HPDE6-E6E7 (cell line): ENCODE data around the gene ONECUT2.
"Not testable (repeated sequence)": the region's sequence is repeated elsewhere in the genome, so short reads cannot be mapped to it uniquely, and the experiment has no call there.

Experiments
- DNase-seq: peaks from one replicate; pipeline ENCODE4 v3.0.0; 2011; ENCODE audit warnings: missing footprints; ENCODE audit errors: extremely low spot score

ONECUT2 gene

DNA sequence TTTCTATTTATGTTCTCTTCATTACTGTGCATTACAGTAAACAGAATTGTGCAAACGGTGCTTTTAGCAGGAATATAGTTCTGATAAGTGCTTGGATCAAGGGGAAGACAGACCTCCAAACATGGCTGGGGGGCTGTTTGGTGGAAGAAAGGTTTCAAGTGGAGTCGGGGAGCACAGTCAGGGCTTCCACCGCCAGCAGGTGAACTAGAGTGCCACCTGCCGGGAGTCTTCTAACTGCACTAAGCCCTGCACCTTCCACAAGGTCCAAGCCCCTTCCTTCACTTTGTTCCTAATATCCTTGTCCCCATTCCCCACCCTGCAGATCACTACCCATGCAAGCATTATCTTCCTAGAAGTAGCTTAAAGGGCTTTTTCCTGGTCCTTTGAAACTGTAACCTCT lies 11.1 kb downstream of the ONECUT2 start:
- DNase-seq, result peak; percentile 22

DNA sequence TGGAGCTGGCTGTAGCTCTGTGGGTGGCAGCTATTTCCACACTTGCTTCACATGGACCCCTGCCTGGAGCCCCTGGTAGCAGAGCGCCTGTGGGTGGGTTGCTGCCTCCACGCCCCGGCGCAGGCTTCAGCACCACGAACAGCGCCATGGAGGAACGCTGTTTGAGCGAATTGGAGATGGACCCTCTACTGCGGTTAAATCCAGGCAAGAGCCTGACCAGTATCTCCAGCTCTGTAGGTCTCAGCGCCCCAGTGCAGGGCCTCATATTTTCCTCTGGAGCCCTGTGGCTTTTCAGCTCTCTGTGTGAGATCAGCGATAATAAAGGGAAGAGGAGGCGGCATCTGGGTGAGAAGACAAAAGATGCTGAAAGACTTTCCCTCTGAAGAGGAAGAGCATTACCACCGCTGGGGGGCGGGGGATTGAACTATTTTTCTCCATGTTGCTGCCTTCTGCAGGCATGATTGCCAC lies 12.0 kb downstream of the ONECUT2 start:
- DNase-seq, result no peak

DNA sequence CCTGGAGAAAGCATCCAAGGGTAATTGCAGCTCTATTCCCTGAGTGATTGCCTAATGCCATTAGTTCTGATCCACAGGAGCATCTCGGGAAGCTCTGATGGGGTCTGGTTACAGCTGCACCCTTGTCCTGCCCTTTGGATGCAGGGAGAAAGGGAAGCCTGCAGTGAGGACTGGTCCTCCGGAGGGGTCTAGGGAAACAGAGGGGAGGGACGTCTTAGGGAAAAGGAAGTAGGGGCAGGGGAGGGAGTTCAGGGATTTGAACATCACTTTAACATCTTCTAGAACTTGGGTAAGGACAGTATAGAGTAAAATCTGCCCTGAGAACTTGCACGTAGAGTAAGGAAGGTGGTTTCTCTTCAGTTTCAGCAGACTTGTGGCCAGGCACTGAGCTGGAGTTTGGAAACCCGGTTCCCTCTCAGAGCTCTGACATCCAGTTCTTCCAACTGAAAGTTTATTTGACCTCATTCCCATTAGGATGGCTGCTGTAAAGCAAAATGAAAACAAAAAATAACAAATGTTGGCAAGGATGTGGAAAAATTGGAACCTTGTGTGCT lies 20.5 kb downstream of the ONECUT2 start:
- DNase-seq, result no peak

DNA sequence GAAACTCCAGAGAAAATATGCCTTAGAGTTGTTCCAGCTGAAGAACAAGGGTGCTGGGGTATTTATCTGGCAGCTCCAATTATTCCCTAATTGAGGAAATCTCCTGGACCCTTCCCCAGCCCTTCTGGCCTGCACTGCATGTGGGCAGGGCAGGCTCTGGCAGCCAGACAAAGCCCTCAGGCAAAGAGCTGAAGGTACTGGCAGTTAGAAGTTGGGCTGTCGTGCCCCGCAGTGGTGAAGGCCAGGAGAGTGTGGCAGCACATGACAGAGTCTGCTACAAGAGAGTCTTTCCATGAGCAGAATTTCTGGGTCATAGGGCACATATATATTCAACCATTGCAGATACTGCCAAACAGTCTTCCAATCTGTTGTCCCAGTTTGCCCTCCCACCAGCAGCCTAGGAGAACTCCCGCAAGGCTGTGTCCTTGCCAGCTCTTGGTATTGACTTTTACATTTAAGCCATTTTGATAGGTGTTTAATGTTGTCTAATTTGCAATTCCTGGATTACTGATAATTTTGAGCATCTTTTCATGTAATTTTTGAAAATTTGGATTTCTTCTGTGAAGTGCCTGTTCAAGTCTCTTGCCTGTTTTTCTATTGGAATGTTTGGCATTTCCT lies 26.6 kb downstream of the ONECUT2 start:
- no peak for DNase-seq

DNA sequence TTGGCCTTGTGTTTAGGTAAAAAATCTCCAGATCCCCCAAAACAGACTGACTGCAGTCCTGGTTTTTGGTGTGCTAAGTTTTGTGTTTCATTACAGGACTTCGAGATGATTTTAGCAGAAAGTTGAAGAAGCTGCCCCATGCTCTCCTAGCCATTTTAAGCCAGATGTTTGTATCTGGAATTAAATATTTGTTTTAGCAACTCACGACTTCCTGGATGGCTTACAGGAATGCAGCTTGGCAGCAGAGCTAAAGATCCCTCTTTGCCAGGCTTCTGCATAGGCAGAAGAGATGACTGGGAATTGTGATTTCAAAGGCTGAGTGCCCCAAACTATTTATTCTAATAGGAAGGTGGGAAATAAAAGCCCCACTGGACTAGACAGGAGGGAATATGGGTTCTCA lies 31.1 kb downstream of the ONECUT2 start:
- DNase-seq, result no peak

DNA sequence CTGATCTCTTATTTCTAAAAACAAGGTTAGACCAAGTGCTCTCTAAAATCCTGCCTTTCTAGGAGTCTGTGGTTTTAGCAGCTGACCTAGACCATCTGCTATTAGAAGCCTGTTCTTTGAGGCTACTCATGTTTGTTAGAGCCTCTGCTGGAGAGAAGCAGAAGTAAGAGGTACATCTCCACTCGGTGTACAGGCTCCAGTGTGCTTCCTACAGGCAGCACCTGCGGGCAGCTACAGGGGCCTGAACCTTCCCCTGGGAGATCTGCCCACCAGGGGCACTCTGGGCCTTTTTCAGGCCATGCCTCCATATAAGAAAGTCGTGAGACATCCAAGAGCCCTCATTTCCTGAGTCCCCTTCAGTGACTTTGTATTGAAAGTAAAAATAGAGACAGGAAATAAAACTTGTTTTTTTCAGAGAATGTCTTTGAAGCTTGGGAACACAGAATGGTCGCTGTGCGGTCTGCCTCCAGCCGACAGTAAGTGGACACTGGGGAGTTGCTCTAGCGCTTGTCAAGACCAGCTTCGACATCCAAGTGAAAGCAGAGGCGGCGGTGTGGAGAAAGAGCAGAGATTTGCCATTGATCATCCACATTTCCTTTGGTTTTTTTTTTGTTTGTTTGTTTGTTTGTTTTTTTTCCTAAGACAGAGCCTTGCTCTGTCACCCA lies 31.7 kb downstream of the ONECUT2 start:
- no peak for DNase-seq

DNA sequence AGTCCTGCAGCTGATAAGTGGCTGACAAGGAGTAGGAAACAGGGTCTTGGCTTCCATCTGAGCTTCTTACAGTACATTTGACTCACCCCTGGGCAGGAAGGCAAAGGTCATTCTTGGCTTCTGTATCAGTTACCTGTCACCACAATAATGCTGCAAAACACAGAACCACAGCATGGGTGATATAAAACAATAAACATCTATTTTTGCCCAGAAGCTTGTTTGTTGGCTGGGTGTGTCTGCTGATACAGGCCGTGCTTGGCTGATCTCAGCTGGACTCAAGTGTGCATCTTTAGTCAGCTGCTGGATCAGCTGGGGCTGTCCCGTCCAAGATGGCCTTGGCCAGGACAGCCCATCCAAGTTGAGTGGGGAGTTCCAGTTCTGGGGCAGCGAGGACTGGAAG lies 34.7 kb downstream of the ONECUT2 start:
- DNase-seq, result no peak

DNA sequence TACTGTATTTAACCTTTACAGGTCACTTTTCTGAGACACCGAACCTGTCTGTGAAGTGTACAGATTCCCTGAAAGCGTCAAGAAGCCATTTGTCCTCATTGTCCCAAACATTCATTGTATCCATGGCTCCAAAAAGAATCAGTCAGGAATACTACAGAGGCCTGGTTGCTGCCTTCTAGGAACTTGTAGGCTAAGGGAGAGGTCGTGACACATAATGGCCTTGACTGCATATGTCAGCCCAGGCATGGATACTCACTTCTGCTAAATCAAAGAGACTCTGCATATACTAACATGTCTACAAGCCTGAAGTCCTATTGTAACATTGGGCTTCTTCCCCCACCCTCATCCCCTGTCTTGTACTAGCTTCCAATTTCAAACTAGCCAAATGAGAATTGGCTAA lies 40.2 kb downstream of the ONECUT2 start:
- DNase-seq, result no peak

DNA sequence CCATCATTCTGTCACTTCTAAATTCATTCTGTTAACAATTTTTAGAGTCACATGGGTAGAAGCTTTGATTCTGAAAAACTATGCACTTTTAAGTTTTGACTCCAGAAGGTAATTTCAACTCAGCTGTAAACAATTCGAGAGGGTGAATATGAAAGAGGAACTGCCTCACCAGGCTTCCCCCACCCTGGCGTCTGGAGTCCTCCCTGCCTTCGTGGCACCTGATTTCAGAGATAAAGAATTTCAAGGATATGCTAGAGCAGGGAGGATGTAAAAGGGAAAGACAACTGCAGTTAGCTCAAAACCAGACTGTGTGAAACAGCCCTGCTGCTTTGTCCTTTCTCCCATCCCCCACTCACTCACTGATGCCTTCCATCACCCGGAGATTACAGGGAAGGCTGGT lies 40.7 kb downstream of the ONECUT2 start:
- no peak for DNase-seq

DNA sequence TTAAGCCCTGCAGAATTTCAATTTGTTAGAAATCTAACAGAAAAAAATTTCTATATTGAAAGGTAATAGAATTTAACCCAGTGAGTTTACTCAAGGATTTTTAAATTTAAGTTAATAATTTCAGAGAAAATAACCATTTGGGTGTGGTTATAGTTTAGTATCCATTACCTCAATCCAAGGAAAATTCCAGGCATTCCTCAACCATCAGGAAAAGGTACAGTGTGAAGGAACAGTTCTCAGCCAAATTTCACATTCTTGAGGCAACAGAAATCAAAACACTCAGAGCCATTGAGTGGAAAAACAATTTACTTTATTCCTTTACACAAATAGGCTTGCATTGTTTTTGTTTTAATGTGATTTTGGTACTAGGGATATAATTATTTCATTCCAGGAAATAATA lies 45.6 kb downstream of the ONECUT2 start:
- DNase-seq, result no peak

DNA sequence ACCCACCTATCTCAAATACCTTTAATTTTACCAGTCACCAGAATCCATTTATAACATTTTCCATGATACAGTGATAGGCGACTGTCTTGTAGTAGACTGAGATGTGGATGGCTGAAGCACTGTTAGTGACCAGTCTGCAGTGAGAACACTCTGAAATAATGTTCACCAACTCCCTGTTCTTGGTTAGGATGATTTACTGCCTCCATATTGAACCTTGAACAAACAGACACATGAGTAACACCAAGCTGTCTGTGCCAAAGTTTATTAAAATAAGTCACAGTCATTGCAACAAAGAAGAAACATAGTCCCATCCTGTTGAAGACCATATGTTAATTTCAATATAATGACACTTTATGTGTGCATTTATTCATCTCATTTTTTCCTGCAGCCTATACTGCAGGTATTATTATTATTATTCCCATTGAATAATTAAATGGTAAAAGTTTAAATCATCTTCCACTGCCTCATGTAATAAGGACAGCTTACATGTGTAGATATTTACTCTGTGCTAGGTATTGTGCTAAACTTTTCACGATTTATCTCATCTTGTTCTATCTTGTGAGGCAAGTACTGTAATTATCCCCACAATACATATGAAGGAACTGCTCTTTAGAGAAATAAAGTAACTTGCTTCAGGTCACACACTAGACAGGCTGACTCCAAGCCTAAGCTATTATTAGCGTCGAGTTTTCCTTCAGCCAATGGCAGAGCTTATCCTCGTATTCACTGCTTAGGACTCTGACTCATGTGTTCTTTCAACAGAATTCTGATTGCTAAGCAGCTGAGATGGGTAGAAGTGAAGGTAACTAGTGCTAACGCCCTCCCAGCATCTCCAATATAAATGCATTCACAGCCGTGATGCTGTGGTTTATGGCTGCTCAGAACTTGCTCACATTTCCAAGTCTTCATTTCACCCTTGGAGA lies 62.5 kb downstream of the ONECUT2 start:
- DNase-seq, result no peak

DNA sequence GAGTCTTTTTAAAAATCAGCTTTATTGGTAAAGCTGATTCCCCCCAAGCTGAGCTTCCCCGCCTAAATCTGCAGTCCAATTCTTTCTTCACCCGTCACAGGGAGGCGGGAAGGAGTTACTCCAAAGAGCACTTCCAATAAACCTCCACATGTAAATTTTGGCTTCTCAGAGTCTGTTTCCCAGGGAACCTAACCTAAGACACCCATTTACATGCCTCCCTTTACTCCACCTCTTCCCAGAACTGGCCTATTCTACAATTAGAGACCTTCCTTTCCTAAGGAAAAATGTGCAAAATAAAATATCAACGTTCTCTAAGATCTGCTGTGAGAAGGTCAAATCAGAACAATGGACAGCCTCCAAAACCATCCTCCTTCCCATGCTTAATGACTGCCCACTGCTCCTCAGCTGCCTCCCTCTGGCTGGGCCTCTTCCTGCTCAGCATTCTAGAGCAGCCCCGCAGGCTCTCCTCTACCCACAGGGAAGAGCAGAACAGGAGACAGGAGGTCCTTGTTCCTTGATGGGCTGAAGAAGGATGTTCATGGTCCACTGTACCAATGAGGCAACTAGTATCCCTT lies 63.6 kb downstream of the ONECUT2 start:
- no peak for DNase-seq

DNA sequence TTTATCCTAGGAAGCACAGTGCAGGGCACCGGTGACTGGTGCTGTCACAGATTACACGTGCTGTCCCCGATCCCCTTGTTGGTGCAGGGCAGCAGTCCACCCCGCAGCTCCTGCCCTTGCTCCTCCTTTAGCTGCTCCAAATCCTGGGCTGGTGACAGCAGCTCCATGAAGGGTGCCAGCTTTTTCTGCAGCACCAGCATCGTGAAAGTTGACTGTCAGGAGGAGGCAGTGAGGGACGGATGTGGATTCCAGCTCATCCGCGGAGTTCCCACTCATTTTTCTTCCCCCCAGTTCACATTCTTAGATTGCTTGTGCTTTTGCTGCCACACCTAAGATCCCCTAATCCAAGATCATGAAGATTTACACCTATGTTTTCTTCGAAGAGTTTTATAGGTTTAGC lies 67.5 kb downstream of the ONECUT2 start:
- DNase-seq, result no peak

DNA sequence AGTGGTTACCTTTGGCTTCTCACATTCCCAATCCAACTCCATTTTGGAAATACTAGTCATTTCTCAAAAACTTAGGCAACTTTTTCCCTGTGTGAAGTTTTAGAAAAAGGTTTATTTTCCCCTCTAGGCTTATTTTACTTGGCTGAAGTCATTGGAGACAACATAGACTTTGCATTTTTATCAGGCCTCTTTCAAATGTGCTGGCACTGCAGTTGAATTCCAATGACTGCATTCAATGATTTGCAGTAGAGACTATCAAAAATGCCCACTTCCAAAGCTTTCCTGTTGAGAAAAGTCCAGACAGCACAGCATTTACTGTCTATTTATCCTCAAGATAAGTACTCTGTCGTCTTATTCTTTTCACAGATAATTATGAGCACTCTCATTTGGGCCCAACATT lies 70.1 kb downstream of the ONECUT2 start:
- no peak for DNase-seq

DNA sequence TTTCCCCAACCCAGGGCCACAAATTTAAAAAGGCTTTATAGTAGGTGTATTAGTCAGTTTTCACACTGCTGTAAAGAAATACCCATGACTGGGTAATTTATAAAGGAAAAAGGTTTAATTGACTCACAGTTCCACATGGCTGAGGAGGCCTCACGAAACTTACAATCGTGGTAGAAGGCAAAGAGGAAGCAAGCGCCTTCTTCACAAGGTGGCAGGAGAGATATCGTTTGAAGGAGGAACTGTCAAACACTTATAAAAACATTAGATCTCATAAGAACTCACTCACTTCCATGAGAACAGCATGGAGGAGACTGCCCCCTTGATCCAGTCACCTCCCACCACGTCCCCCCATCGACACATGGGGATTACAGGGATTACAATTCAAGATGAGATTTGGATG lies 80.9 kb downstream of the ONECUT2 start:
- DNase-seq, result no peak

DNA sequence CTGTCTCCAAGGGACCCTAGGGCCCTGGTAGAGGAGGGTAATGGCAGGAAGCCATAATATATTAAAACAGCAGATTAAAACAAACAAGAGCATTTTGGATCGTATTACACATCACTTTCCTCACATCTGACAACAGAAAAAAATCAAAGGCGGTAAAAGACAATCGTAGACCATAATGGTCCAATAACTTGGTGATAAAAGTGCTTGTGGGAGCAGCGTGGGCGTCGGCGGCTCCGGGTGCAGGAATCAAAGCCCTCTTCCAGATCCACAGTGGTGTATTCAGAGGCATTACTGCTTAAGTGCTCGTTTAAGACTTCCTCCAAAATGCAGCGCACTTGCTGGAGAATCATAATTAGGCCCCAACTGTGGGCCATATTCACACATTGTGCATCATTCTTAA lies 83.4 kb downstream of the ONECUT2 start:
- DNase-seq, result no peak

DNA sequence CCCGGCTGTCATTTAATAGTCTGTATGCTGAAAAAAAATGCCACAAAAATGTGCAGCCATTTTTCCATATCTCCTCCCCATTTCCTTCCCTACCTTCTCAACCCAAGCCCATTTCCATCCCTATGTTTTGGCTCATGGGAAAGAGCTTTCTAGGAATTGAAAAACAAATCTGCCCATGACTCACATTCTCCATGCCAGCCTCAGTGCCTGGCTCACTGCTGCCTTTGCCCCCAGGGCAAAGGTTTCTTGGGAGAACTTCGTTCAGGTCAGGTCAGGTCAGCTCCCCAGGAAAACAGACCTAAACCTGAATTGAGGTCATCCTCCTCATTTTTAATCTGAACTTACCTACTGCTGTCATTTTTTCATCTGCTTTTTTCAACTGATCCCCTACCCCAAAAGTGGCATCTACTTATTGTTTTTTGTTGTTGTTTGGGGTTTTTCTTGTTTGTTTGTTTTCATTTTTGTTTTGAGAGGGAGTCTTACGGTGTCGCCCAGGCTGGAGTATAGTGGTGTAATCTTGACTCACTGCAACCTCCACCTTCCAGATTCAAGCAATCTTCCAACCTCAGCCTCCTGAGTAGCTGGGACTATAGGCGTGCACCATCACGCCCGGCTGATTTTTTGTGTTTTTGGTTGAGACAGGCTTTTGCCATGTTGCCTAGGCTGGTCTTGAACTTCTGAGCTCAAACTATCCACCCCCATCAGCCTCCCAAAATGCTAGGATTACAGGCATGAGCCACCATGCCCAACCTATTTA lies 84.7 kb downstream of the ONECUT2 start:
- no peak for DNase-seq

DNA sequence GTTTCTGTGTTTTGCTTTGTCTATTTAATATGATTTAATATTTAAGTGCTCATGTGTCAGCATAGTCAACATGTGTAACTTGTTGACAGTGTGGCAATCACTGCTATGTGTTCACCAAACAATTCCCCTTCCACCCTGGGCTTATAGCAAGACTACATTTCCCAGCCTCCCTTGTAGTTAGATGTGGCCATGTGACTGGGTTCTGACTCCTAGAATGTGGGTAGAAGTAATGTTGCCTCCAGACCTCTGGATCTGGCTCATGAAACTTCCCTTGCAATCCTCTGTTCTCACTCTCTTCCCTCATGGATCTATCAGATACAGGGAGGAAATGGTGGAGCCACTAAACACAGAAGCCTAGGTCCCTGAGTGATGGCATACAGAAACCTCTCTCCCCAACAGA lies 87.2 kb downstream of the ONECUT2 start:
- DNase-seq, result not testable (repeated sequence)

DNA sequence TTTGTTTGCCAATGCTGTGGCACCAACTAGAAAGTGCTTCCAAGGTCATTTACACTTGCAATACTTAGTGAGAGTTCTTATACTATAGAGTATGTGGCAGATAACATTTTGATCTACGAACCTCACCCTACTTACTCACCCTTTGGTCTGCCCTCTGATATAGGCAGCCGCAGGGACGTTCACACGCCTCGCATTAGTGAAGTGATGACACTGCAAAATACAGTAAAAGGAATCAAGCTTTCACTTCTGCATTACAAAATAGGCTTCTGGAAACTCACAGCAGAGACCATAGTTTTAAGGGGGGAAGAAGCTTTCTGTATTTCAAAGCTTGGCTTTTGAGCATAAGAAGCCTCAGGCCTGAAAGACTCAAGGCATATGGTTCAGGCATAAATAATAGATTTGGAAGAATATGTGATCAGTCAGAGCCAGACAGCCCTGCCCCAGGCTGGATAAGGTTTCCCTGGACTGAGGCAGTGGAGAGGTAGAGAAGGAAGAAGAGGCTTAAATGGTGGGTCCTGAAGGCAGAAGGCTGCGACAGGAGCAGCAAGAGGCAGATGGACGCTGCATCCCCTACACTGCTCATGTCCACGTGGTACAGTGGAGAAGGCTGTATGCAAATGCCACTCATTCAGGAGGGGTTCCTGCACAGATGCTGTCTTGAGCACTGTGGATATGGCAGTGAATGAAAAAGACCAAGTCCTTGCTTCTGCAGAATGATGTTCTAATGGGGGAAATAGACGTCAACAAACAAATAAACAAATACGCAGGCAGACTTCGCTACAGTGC lies 88.2 kb downstream of the ONECUT2 start:
- no peak for DNase-seq

DNA sequence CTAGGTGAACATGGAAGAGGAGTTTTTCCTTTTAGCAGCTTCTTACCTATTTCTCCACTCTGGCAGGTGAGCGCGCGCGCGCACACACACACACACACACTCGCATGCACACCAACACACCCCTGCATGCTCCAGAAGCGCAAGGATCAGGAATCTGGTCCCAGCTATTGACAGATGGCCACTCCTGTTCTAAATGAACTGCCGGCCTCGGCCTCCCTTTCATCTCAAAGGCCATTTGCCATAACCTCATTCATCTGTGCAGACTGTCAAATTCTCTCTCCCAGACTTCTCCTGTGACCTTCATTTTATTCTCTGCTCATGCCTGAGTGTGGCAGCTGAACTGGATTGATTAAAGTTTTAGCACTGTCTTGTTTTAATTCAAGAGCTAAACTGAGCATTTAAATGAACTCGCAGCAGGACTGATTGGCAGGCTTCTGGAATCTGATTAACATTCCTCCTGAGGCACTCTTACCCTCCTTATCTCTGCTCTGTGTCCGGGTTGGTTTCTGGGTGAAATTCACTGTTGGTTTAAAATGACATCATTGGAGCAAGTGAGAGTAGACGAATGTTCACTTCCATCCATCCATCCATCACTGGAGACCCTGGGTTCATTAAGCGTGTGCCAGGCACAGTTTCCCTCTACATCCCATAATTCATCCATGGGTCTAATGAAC lies 92.5 kb downstream of the ONECUT2 start:
- no peak for DNase-seq
